Neutrophil (primary cell): ENCODE data around the gene MAPKAPK5.

Experiments
- H3K27ac ChIP-seq: fragments of 200-600 bp; sonication (generic); 2 replicates; pipeline ENCODE4 v1.5.1; 2016; ENCODE audit warnings: mild to moderate bottlenecking, moderate library complexity
- H3K27me3 ChIP-seq: fragments of 200-600 bp; sonication (generic); 2 replicates; pipeline ENCODE4 v1.6.0; 2016; ENCODE audit warnings: mild to moderate bottlenecking
- H3K36me3 ChIP-seq: fragments of 200-600 bp; sonication (generic); 2 replicates; pipeline ENCODE4 v1.5.1; 2017
- H3K4me1 ChIP-seq, 2 experiments: fragments of 200-600 bp in 1 of 2; sonication (generic) in 1 of 2; 1 replicate in 1 of 2; 2 replicates in 1 of 2; pipeline versions ENCODE4 v1.5.1 to v1.6.1; 2013 to 2016; ENCODE audit warnings: low read depth in 1 of 2, low read length in 1 of 2, mild to moderate bottlenecking in 1 of 2, moderate library complexity in 1 of 2; ENCODE audit not compliant: control insufficient read depth in 1 of 2, insufficient read depth in 1 of 2
- H3K4me3 ChIP-seq, 2 experiments: fragments of 200-600 bp in 1 of 2; sonication (generic) in 1 of 2; 1 replicate in 1 of 2; 2 replicates in 1 of 2; pipeline ENCODE4 v1.5.1; 2013 to 2016; ENCODE audit warnings: low read depth in 1 of 2, low read length in 1 of 2, mild to moderate bottlenecking in 1 of 2, moderate library complexity in 1 of 2
- H3K9me3 ChIP-seq: fragments of 200-600 bp; sonication (generic); 2 replicates; pipeline ENCODE4 v1.5.1; 2016
- CTCF ChIP-seq: fragments of 200-600 bp; sonication (generic); IDR thresholded peaks from 2 replicates; pipeline ENCODE4 v1.5.1; 2016; ENCODE audit warnings: antibody characterized with exemption

MAPKAPK5 gene

DNA sequence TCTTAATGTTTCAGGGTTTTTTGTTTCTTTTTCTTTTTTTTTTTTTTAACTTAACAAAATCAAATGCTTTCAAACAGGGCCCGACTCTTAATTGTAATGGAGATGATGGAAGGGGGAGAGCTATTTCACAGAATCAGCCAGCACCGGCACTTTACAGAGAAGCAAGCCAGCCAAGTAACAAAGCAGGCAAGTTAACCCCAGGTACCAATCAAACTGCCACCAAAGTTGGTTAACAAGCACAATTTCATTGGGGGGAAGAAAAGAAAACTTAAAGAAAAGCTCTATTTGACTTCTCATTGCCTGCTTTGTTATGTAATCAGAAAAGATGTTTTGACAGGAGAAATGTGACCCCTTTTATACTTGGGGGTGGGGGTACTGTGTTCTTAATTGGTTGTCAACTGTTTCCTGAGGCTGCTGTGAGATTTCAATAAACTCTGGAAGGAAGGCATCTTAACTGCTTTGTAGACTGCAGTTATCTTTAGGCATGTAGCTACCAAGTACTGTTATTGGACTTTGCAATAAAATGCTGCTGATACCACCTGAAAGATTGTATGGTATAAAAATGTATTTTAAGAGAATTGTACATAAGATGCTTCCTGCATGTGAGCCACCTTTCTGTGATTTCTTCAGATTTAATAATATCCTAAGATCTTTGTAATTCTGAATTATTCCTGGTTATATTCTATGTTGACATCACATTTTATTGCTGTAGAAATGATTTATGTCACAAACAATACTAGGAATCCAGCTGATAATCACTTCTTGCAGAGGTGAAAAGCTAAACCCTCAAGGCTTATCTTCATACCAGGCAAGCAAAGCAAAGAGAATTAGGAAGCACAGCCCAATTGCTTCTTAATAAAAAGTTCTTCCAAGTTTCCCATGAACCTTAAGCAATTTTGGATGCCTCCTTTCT, 26.9 kb downstream of the MAPKAPK5 start:
- TF ChIP-seq CTCF = no peak
- no peaks in the 10 kb centered on the region for H3K27me3 ChIP-seq
- H3K27ac ChIP-seq = no peak overlapping the region
- no peaks in the 10 kb centered on the region for H3K9me3 ChIP-seq
- H3K4me1 ChIP-seq = no peaks in the 10 kb centered on the region
- no peak overlapping the region for H3K4me3 ChIP-seq
- H3K36me3 ChIP-seq = peaks cover 70% of the 10 kb centered on the region

- Histone ChIP-seq H3K27me3 (no peaks in the 10 kb centered on the region), H3K4me3 (no peak overlapping the region), H3K4me1 (no peaks in the 10 kb centered on the region), H3K36me3 (peaks cover 73% of the 10 kb centered on the region), H3K9me3 (no peaks in the 10 kb centered on the region), H3K27ac (no peak overlapping the region)
- no peak for TF ChIP-seq CTCF
These were observed 27.6 kb downstream of the MAPKAPK5 start for GRCh38 chr12:111869671-111870070.

DNA sequence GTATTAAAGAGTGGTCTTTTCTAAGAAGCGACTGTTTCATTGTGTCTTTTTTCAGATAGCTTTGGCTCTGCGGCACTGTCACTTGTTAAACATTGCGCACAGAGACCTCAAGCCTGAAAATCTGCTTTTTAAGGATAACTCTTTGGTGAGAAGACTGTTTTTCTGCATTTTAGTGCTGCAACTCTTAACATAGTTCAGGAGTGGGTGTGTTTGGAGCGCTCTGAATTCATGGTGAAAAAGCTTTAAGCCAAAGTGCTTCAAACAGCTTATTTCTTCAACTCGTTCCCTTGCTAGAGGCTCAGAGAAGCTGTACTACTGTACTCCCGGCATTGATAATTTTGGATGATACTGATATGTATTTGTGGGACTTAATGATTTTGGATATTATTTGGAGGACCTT, 28.2 kb downstream of the MAPKAPK5 start:
- Histone ChIP-seq H3K9me3 (no peaks in the 10 kb centered on the region), H3K27ac (no peak overlapping the region), H3K27me3 (no peaks in the 10 kb centered on the region), H3K4me3 (no peak overlapping the region), H3K4me1 (no peaks in the 10 kb centered on the region), H3K36me3 (peaks cover 73% of the 10 kb centered on the region)
- TF ChIP-seq CTCF = no peak

- TF ChIP-seq CTCF = no peak
- Histone ChIP-seq H3K4me3 (no peak overlapping the region), H3K4me1 (no peaks in the 10 kb centered on the region), H3K27me3 (no peaks in the 10 kb centered on the region), H3K36me3 (peaks cover 75% of the 10 kb centered on the region), H3K9me3 (no peaks in the 10 kb centered on the region), H3K27ac (no peak overlapping the region)
These were observed 28.7 kb downstream of the MAPKAPK5 start for GRCh38 chr12:111870706-111871105.

DNA sequence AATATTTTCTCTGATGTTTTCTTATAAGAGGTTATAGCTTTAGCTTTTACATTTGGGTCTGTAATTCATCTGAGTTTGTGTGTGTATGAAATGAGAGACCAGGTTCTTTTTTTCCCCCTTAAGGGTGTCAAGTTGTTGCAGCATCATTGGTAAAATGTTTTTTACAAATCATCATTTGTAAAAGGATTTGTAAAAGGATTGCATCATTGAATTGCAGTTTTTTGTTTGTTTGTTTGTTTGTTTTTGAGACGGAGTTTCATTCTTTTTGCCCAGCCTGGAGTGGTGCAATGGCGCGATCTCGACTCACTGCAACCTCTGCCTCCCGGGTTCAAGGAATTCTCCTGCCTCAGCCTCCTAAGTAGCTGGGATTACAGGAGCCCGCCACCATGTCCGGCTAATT, 31.1 kb downstream of the MAPKAPK5 start:
- H3K9me3 ChIP-seq = no peaks in the 10 kb centered on the region
- no peaks in the 10 kb centered on the region for H3K4me1 ChIP-seq
- H3K27ac ChIP-seq = no peak overlapping the region
- no peak overlapping the region for H3K4me3 ChIP-seq
- H3K27me3 ChIP-seq = no peaks in the 10 kb centered on the region
- no peak for TF ChIP-seq CTCF
- peaks cover 58% of the 10 kb centered on the region for H3K36me3 ChIP-seq
